Pulmonary artery endothelial cell (primary cell): ENCODE results near the gene COX5B. TPM values are rescaled to one million over a fixed set of nuclear protein-coding genes. Genes with fewer than 3 reads are reported as not detected.
"Not testable (repeated sequence)": the region's sequence is repeated elsewhere in the genome, so short reads cannot be mapped to it uniquely, and the experiment has no call there.

ENCODE experiments used
- DNase-seq: peaks from one replicate; pipeline ENCODE4 v3.0.0-alpha.2; 2011; ENCODE audit warnings: low read depth, low spot score
- total RNA-seq: library from RNA; depleted of rRNA; stranded (reverse); fragments of >200 nt; gene quantifications from 2 replicates; pipeline ENCODE4 v1.2.3, GENCODE V29; 2014

The COX5B gene
- total RNA-seq, 1 donor from 2014 or later: 270 TPM

- not testable (repeated sequence) for DNase-seq
These were observed 26.8 kb downstream of the COX5B start for GRCh38 chr2:97672606-97673140.

GRCh38 chr2:97673182-97673914 is 27.5 kb downstream of the COX5B start:
- DNase-seq: no peak

- no peak for DNase-seq
These were observed 28.0 kb downstream of the COX5B start for GRCh38 chr2:97673915-97674283.

GRCh38 chr2:97675430-97676113 is 29.7 kb downstream of the COX5B start:
- DNase-seq: no peak

GRCh38 chr2:97676620-97677019 is 30.8 kb downstream of the COX5B start:
- DNase-seq: no peak

- DNase-seq: no peak
These were observed 31.6 kb downstream of the COX5B start for GRCh38 chr2:97677480-97677879.

GRCh38 chr2:97678298-97678697 is 32.4 kb downstream of the COX5B start:
- DNase-seq: no peak

- not testable (repeated sequence) for DNase-seq
These were observed 41.4 kb downstream of the COX5B start for GRCh38 chr2:97687235-97687634.

GRCh38 chr2:97688062-97688827 is 42.4 kb downstream of the COX5B start:
- DNase-seq: no peak

- no peak for DNase-seq
These were observed 45.3 kb downstream of the COX5B start for GRCh38 chr2:97691166-97691565.

- DNase-seq: no peak
These were observed 47.6 kb downstream of the COX5B start for GRCh38 chr2:97693476-97693875.

- no peak for DNase-seq
These were observed 49.9 kb downstream of the COX5B start for GRCh38 chr2:97695744-97696143.

- peak; percentile 44 for DNase-seq
These were observed 51.7 kb downstream of the COX5B start for GRCh38 chr2:97697252-97698235.

Other genes starting within 250 kb of the COX5B start
- 34.4 and 45.2 TPM in 2 replicates for gene ANKRD36B, start 56.2 kb upstream of the COX5B start, total RNA-seq
- gene ACTR1B, start 18.0 kb downstream of the COX5B start, total RNA-seq: 65.5 and 67.7 TPM in 2 replicates
- gene C2orf92, start 23.7 kb downstream of the COX5B start, total RNA-seq: 0.88 and 1.5 TPM in 2 replicates
- not detected in 2 replicates for gene ZAP70, start 67.5 kb downstream of the COX5B start, total RNA-seq